ENCODE results near the gene JAG2.

DNA sequence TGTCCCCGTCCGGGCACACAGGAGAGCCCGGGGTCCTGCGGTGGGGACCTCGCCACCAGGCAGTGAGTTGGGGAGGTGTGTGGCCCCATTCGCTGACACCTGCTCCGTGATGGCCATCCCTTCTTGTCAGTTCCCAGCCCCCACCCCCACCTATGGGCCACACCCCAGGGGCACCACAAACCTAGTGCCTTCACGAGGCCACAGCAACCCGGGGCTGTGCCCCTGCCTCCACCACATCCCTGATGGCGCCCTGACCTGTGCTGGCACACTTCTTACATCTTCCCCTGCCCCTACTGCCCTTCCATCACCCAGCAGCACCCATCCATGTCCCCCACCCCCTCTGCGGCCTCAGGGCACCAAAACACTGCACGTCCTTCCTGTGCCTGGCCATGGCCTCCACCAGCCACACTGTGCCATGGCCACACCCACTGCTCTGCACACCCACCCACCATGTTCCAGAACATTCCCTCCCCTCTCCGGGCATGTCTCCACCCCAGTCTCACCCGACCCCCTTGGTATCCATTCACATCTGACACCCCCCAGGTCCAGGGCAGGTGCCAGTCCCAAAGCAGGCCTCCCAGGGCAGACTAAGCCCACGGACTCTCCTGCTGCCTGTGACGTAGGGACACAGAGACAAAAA, 24.4 kb downstream of the JAG2 start:
- TF ChIP-seq, protein P1, sequence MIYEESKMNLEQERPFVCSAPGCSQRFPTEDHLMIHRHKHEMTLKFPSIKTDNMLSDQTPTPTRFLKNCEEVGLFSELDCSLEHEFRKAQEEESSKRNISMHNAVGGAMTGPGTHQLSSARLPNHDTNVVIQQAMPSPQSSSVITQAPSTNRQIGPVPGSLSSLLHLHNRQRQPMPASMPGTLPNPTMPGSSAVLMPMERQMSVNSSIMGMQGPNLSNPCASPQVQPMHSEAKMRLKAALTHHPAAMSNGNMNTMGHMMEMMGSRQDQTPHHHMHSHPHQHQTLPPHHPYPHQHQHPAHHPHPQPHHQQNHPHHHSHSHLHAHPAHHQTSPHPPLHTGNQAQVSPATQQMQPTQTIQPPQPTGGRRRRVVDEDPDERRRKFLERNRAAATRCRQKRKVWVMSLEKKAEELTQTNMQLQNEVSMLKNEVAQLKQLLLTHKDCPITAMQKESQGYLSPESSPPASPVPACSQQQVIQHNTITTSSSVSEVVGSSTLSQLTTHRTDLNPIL (CRISPR knock-in tag; IDR thresholded peaks at IDR 0.05; ENCODE audit: low read depth) = no peak
- TF ChIP-seq ARNTL (CRISPR knock-in tag; IDR thresholded peaks at IDR 0.05; ENCODE audit: borderline replicate concordance, low read depth) (no peak), ZFP30 (CRISPR knock-in tag; IDR thresholded peaks at IDR 0.05) (no peak)
